ENCODE data around the gene TMEM163.

GRCh38 chr2:134452042-134452733 lies 266.6 kb downstream of the TMEM163 start:
- TF ChIP-seq RELA (CRISPR knock-in tag; IDR thresholded peaks at IDR 0.05; ENCODE audit: borderline replicate concordance) (no peak), ZNF263 (CRISPR knock-in tag; IDR thresholded peaks at IDR 0.05; ENCODE audit: low read depth) (no peak), ATF1 (CRISPR knock-in tag; IDR thresholded peaks at IDR 0.05) (no peak), STAT6 (CRISPR knock-in tag; conservative IDR thresholded peaks at IDR 0.05; ENCODE audit: low read depth) (no peak), ZNF423 (CRISPR knock-in tag; IDR thresholded peaks at IDR 0.05) (no peak), ESRRA (CRISPR knock-in tag; IDR thresholded peaks at IDR 0.05; ENCODE audit: borderline replicate concordance) (no peak), TP53 (CRISPR knock-in tag; IDR thresholded peaks at IDR 0.05) (no peak), ZNF121 (CRISPR knock-in tag; IDR thresholded peaks at IDR 0.05) (no peak), ELF4 (CRISPR knock-in tag; IDR thresholded peaks at IDR 0.05; ENCODE audit: low read depth) (no peak), JUN (CRISPR knock-in tag; IDR thresholded peaks at IDR 0.05) (no peak)
- TF ChIP-seq, protein P1, sequence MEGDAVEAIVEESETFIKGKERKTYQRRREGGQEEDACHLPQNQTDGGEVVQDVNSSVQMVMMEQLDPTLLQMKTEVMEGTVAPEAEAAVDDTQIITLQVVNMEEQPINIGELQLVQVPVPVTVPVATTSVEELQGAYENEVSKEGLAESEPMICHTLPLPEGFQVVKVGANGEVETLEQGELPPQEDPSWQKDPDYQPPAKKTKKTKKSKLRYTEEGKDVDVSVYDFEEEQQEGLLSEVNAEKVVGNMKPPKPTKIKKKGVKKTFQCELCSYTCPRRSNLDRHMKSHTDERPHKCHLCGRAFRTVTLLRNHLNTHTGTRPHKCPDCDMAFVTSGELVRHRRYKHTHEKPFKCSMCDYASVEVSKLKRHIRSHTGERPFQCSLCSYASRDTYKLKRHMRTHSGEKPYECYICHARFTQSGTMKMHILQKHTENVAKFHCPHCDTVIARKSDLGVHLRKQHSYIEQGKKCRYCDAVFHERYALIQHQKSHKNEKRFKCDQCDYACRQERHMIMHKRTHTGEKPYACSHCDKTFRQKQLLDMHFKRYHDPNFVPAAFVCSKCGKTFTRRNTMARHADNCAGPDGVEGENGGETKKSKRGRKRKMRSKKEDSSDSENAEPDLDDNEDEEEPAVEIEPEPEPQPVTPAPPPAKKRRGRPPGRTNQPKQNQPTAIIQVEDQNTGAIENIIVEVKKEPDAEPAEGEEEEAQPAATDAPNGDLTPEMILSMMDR (IDR thresholded peaks at IDR 0.05), result no peak
- TF ChIP-seq, protein P2, sequence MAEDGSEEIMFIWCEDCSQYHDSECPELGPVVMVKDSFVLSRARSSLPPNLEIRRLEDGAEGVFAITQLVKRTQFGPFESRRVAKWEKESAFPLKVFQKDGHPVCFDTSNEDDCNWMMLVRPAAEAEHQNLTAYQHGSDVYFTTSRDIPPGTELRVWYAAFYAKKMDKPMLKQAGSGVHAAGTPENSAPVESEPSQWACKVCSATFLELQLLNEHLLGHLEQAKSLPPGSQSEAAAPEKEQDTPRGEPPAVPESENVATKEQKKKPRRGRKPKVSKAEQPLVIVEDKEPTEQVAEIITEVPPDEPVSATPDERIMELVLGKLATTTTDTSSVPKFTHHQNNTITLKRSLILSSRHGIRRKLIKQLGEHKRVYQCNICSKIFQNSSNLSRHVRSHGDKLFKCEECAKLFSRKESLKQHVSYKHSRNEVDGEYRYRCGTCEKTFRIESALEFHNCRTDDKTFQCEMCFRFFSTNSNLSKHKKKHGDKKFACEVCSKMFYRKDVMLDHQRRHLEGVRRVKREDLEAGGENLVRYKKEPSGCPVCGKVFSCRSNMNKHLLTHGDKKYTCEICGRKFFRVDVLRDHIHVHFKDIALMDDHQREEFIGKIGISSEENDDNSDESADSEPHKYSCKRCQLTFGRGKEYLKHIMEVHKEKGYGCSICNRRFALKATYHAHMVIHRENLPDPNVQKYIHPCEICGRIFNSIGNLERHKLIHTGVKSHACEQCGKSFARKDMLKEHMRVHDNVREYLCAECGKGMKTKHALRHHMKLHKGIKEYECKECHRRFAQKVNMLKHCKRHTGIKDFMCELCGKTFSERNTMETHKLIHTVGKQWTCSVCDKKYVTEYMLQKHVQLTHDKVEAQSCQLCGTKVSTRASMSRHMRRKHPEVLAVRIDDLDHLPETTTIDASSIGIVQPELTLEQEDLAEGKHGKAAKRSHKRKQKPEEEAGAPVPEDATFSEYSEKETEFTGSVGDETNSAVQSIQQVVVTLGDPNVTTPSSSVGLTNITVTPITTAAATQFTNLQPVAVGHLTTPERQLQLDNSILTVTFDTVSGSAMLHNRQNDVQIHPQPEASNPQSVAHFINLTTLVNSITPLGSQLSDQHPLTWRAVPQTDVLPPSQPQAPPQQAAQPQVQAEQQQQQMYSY (CRISPR knock-in tag; IDR thresholded peaks at IDR 0.05), result no peak
- TF ChIP-seq, protein P3, sequence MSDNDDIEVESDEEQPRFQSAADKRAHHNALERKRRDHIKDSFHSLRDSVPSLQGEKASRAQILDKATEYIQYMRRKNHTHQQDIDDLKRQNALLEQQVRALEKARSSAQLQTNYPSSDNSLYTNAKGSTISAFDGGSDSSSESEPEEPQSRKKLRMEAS (CRISPR knock-in tag; IDR thresholded peaks at IDR 0.05), result no peak
- TF ChIP-seq, protein P4, sequence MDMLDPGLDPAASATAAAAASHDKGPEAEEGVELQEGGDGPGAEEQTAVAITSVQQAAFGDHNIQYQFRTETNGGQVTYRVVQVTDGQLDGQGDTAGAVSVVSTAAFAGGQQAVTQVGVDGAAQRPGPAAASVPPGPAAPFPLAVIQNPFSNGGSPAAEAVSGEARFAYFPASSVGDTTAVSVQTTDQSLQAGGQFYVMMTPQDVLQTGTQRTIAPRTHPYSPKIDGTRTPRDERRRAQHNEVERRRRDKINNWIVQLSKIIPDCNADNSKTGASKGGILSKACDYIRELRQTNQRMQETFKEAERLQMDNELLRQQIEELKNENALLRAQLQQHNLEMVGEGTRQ (CRISPR knock-in tag; IDR thresholded peaks at IDR 0.05), result no peak

All from WTC11 (cell line).